HepG2 (cell line): ENCODE measurements around the gene TMEM41B. TPM values are rescaled to one million over a fixed set of nuclear protein-coding genes. Genes with fewer than 3 reads are reported as not detected.

Source experiments
- DNMT1 ChIP-seq: sonication (generic); formaldehyde crosslinking; IDR thresholded peaks from 2 replicates; pipeline ENCODE4 v1.5.1; 2020; ENCODE audit warnings: mild to moderate bottlenecking, missing genetic modification reagents
- FOXJ3 ChIP-seq: sonication (generic); formaldehyde crosslinking; IDR thresholded peaks from 2 replicates; pipeline ENCODE4 v1.4.0; 2020; ENCODE audit warnings: missing genetic modification reagents, mild to moderate bottlenecking, borderline replicate concordance
- GZF1 ChIP-seq: sonication (generic); formaldehyde crosslinking; IDR thresholded peaks from 2 replicates; pipeline ENCODE4 v1.5.1; 2020; ENCODE audit warnings: mild to moderate bottlenecking, missing genetic modification reagents
- HNF4A ChIP-seq: sonication (generic); formaldehyde crosslinking; IDR thresholded peaks from 2 replicates; pipeline ENCODE4 v1.4.0; 2020; ENCODE audit warnings: missing genetic modification reagents
- HOXA5 ChIP-seq: sonication (generic); formaldehyde crosslinking; IDR thresholded peaks from 2 replicates; pipeline ENCODE4 v1.4.0; 2020; ENCODE audit warnings: missing genetic modification reagents
- JUNB ChIP-seq: sonication (generic); formaldehyde crosslinking; IDR thresholded peaks from 2 replicates; pipeline ENCODE4 v1.8.0; 2022; ENCODE audit warnings: missing genetic modification reagents, mild to moderate bottlenecking, borderline replicate concordance
- KDM3A ChIP-seq: IDR thresholded peaks from 2 replicates; pipeline ENCODE4 v1.6.1; 2018; ENCODE audit warnings: low read depth, missing compliant biosample characterization
- KDM4B ChIP-seq: sonication (generic); formaldehyde crosslinking; IDR thresholded peaks from 2 replicates; pipeline ENCODE4 v1.4.0; 2020; ENCODE audit warnings: missing genetic modification reagents
- RBAK ChIP-seq: sonication (generic); formaldehyde crosslinking; IDR thresholded peaks from 2 replicates; pipeline ENCODE4 v1.5.1; 2020; ENCODE audit warnings: mild to moderate bottlenecking, missing genetic modification reagents
- SCMH1 ChIP-seq: sonication (generic); formaldehyde crosslinking; IDR thresholded peaks from 2 replicates; pipeline ENCODE4 v1.9.0; 2021; ENCODE audit warnings: missing genetic modification reagents, mild to moderate bottlenecking, borderline replicate concordance
- STAT5B ChIP-seq: sonication (generic); formaldehyde crosslinking; IDR thresholded peaks from 2 replicates; pipeline ENCODE4 v1.4.0; 2020; ENCODE audit warnings: missing genetic modification reagents
- ZNF317 ChIP-seq: sonication (generic); formaldehyde crosslinking; IDR thresholded peaks from 2 replicates; pipeline ENCODE4 v1.5.0; 2020; ENCODE audit warnings: mild to moderate bottlenecking, missing genetic modification reagents
- polyA plus RNA-seq, 8 experiments: library from polyadenylated mRNA; depleted of rRNA in 3 of 8; stranded (reverse) in 7 of 8; unstranded in 1 of 8; fragments of >200 nt; fragmentation: Illumina TruSeq in 4 of 8; extraction: Trizol in 4 of 8; gene quantifications; 2 replicates each; pipeline versions ENCODE4 v1.2.1 to v1.2.3, GENCODE V29; 2011 to 2016; ENCODE audit warnings: low read depth in 4 of 8, missing spikeins in 1 of 8, mixed read lengths in 1 of 8; ENCODE audit not compliant: insufficient read depth in 1 of 8
- total RNA-seq, 5 experiments: library from RNA; depleted of rRNA; stranded (reverse); fragments of >200 nt; fragmentation: Illumina TruSeq; extraction: Trizol; gene quantifications; 2 replicates each; pipeline ENCODE4 v1.2.3, GENCODE V29; 2016; ENCODE audit warnings: low read depth in 1 of 5
- TF ChIP-seq, protein P1 (sequence below): IDR thresholded peaks from 2 replicates; pipeline ENCODE4 v1.6.1; 2016; ENCODE audit warnings: low read depth, missing genetic modification reagents, missing compliant biosample characterization
- TF ChIP-seq, protein P2 (sequence below): sonication (generic); formaldehyde crosslinking; IDR thresholded peaks from 2 replicates; pipeline ENCODE4 v1.5.0; 2020; ENCODE audit warnings: missing genetic modification reagents, mild to moderate bottlenecking, borderline replicate concordance
- TF ChIP-seq, protein P3 (sequence below), 2 experiments: sonication (generic) in 1 of 2; formaldehyde crosslinking in 1 of 2; IDR thresholded peaks; 2 replicates each; pipeline versions ENCODE4 v1.4.0 to v1.6.1; 2016 to 2020; ENCODE audit warnings: borderline replicate concordance in 1 of 2, low read depth in 1 of 2, mild to moderate bottlenecking in 1 of 2, missing genetic modification reagents in 1 of 2
- TF ChIP-seq, protein P4 (sequence below): sonication (generic); formaldehyde crosslinking; IDR thresholded peaks from 2 replicates; pipeline ENCODE4 v1.4.0; 2020; ENCODE audit warnings: missing genetic modification reagents
- TF ChIP-seq, protein P5 (sequence below): sonication (generic); formaldehyde crosslinking; IDR thresholded peaks from 2 replicates; pipeline ENCODE4 v1.4.0; 2020; ENCODE audit warnings: mild to moderate bottlenecking, missing genetic modification reagents

TMEM41B gene
- total and polyA plus RNA-seq, 2 of the 13 experiments (the other 11 are each of a cell fraction or from before 2014, with no cell fraction given) = 36.8 to 48.1 TPM

DNA sequence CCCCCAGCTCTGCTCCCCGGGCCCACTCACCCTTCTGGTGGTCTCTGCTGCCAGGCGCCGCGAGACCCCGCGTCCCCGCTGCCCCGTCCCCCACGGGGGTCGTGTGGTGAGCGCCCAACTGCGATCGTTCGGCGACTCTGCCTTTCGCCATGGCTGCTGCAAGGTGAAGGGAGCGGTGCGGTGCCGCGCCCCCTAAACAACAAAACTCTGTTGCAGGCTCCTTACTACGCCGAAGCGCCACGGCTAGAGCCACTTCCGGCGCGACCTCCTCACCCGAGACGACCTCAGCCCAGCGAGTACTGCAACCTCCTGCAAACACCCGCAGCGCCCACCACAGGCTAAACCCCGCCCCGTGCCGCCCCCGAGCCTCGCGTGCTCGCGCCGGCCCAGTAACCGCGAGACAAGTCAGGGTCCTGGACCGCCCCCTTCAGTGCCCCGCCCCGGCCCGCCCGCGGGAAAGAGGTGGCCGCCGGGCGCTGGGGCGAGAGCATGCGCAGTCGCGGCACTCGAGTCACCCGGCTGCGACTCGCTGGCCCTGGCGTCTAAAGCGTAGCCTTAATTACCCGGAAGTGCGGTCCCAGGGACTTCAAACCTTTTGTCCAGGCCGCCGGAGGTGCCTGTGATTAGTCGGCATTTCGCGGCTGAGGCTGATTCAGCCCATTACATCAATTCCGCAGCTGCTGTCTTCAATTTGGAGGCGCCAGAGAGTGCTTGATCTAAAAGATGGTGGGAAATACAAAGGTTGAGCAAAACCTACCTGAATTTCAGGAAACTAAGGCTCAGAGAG is at the start of gene TMEM41B (continued):
- TF ChIP-seq, protein P1, sequence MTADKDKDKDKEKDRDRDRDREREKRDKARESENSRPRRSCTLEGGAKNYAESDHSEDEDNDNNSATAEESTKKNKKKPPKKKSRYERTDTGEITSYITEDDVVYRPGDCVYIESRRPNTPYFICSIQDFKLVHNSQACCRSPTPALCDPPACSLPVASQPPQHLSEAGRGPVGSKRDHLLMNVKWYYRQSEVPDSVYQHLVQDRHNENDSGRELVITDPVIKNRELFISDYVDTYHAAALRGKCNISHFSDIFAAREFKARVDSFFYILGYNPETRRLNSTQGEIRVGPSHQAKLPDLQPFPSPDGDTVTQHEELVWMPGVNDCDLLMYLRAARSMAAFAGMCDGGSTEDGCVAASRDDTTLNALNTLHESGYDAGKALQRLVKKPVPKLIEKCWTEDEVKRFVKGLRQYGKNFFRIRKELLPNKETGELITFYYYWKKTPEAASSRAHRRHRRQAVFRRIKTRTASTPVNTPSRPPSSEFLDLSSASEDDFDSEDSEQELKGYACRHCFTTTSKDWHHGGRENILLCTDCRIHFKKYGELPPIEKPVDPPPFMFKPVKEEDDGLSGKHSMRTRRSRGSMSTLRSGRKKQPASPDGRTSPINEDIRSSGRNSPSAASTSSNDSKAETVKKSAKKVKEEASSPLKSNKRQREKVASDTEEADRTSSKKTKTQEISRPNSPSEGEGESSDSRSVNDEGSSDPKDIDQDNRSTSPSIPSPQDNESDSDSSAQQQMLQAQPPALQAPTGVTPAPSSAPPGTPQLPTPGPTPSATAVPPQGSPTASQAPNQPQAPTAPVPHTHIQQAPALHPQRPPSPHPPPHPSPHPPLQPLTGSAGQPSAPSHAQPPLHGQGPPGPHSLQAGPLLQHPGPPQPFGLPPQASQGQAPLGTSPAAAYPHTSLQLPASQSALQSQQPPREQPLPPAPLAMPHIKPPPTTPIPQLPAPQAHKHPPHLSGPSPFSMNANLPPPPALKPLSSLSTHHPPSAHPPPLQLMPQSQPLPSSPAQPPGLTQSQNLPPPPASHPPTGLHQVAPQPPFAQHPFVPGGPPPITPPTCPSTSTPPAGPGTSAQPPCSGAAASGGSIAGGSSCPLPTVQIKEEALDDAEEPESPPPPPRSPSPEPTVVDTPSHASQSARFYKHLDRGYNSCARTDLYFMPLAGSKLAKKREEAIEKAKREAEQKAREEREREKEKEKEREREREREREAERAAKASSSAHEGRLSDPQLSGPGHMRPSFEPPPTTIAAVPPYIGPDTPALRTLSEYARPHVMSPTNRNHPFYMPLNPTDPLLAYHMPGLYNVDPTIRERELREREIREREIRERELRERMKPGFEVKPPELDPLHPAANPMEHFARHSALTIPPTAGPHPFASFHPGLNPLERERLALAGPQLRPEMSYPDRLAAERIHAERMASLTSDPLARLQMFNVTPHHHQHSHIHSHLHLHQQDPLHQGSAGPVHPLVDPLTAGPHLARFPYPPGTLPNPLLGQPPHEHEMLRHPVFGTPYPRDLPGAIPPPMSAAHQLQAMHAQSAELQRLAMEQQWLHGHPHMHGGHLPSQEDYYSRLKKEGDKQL (CRISPR knock-in tag) = peak; percentile 16; the same call in 1 of the 2 replicates
- TF ChIP-seq, protein P2, sequence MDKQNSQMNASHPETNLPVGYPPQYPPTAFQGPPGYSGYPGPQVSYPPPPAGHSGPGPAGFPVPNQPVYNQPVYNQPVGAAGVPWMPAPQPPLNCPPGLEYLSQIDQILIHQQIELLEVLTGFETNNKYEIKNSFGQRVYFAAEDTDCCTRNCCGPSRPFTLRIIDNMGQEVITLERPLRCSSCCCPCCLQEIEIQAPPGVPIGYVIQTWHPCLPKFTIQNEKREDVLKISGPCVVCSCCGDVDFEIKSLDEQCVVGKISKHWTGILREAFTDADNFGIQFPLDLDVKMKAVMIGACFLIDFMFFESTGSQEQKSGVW = no peak
- TF ChIP-seq FOXJ3 (CRISPR knock-in tag) = peak; percentile 45; the same call in 1 of the 2 replicates
- peak; percentile 52; the same call in 1 of the 2 replicates for TF ChIP-seq RBAK (CRISPR knock-in tag)
- peak; percentile 33; the same call in 1 of the 2 replicates for TF ChIP-seq KDM3A (CRISPR knock-in tag)
- no peak for TF ChIP-seq STAT5B (CRISPR knock-in tag)
- TF ChIP-seq, protein P3, sequence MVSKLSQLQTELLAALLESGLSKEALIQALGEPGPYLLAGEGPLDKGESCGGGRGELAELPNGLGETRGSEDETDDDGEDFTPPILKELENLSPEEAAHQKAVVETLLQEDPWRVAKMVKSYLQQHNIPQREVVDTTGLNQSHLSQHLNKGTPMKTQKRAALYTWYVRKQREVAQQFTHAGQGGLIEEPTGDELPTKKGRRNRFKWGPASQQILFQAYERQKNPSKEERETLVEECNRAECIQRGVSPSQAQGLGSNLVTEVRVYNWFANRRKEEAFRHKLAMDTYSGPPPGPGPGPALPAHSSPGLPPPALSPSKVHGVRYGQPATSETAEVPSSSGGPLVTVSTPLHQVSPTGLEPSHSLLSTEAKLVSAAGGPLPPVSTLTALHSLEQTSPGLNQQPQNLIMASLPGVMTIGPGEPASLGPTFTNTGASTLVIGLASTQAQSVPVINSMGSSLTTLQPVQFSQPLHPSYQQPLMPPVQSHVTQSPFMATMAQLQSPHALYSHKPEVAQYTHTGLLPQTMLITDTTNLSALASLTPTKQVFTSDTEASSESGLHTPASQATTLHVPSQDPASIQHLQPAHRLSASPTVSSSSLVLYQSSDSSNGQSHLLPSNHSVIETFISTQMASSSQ (IDR thresholded peaks at IDR 0.05; ENCODE audit: low read depth) = no peak
- TF ChIP-seq, protein P3 (CRISPR knock-in tag; IDR thresholded peaks at IDR 0.05; ENCODE audit: borderline replicate concordance) = no peak; the same call in 1 of the 2 replicates
- TF ChIP-seq, protein P4, sequence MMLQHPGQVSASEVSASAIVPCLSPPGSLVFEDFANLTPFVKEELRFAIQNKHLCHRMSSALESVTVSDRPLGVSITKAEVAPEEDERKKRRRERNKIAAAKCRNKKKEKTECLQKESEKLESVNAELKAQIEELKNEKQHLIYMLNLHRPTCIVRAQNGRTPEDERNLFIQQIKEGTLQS (CRISPR knock-in tag) = no peak; the same call in 1 of the 2 replicates
- TF ChIP-seq ZNF317 (CRISPR knock-in tag) = no peak
- TF ChIP-seq, protein P5, sequence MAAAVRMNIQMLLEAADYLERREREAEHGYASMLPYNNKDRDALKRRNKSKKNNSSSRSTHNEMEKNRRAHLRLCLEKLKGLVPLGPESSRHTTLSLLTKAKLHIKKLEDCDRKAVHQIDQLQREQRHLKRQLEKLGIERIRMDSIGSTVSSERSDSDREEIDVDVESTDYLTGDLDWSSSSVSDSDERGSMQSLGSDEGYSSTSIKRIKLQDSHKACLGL (CRISPR knock-in tag) = no peak; the same call in 1 of the 2 replicates
- TF ChIP-seq GZF1 (CRISPR knock-in tag) = no peak
- TF ChIP-seq KDM4B = 0 out of 2 replicates have a peak, but pooled peaks have one; percentile 57
- TF ChIP-seq JUNB (CRISPR knock-in tag) = no peak
- no peak for TF ChIP-seq SCMH1 (CRISPR knock-in tag)
- no peak for TF ChIP-seq DNMT1 (CRISPR knock-in tag)
- TF ChIP-seq HNF4A (CRISPR knock-in tag) = peak; percentile 51
- peak; percentile 61 for TF ChIP-seq HOXA5 (CRISPR knock-in tag)
